ENCODE measurements around the gene GATAD2A. TPM values are rescaled to one million over a fixed set of nuclear protein-coding genes. Genes with fewer than 3 reads are reported as not detected.

The GATAD2A gene
- total and polyA plus RNA-seq, 2 donors from 2014 or later = 18.0 to 91.0 TPM

- TF ChIP-seq, protein P1, sequence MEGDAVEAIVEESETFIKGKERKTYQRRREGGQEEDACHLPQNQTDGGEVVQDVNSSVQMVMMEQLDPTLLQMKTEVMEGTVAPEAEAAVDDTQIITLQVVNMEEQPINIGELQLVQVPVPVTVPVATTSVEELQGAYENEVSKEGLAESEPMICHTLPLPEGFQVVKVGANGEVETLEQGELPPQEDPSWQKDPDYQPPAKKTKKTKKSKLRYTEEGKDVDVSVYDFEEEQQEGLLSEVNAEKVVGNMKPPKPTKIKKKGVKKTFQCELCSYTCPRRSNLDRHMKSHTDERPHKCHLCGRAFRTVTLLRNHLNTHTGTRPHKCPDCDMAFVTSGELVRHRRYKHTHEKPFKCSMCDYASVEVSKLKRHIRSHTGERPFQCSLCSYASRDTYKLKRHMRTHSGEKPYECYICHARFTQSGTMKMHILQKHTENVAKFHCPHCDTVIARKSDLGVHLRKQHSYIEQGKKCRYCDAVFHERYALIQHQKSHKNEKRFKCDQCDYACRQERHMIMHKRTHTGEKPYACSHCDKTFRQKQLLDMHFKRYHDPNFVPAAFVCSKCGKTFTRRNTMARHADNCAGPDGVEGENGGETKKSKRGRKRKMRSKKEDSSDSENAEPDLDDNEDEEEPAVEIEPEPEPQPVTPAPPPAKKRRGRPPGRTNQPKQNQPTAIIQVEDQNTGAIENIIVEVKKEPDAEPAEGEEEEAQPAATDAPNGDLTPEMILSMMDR (IDR thresholded peaks at IDR 0.05; ENCODE audit: borderline replicate concordance, extremely low read depth, insufficient read depth) = no peak
- FAIRE-seq (no peak), DNase-seq (peak in 2 of 5 donors; percentile 34 to 67)
- Histone ChIP-seq H3K9me3 (ENCODE audit: control insufficient read depth in 2 of 3, insufficient read depth in 1 of 3, low read length in 3 of 3) (no peaks in the 10 kb centered on the region), H3K4me3 (ENCODE audit: low read length in 3 of 3) (no peak overlapping the region), H3K27ac (ENCODE audit: low read depth in 2 of 2, low read length in 2 of 2) (no peak overlapping the region), H3K4me1 (ENCODE audit: control insufficient read depth in 2 of 3, insufficient read depth in 2 of 3, low read depth in 1 of 3, low read length in 3 of 3) (peaks cover 0 to 8% (median 0%) of the 10 kb centered on the region in 3 donors), H3K9ac (ENCODE audit: low read length in 3 of 3) (no peak overlapping the region), H3K36me3 (ENCODE audit: control insufficient read depth in 2 of 3, insufficient read depth in 3 of 3, low read length in 3 of 3) (no peaks in the 10 kb centered on the region), H3K27me3 (ENCODE audit: control insufficient read depth, insufficient read depth, low read length) (peaks cover 9% of the 10 kb centered on the region)
- intact Hi-C loops (cut with DNase I) = no loop called here
Measured at GRCh38 chr19:19544257-19544953, 138.9 kb downstream of the GATAD2A start.

DNA sequence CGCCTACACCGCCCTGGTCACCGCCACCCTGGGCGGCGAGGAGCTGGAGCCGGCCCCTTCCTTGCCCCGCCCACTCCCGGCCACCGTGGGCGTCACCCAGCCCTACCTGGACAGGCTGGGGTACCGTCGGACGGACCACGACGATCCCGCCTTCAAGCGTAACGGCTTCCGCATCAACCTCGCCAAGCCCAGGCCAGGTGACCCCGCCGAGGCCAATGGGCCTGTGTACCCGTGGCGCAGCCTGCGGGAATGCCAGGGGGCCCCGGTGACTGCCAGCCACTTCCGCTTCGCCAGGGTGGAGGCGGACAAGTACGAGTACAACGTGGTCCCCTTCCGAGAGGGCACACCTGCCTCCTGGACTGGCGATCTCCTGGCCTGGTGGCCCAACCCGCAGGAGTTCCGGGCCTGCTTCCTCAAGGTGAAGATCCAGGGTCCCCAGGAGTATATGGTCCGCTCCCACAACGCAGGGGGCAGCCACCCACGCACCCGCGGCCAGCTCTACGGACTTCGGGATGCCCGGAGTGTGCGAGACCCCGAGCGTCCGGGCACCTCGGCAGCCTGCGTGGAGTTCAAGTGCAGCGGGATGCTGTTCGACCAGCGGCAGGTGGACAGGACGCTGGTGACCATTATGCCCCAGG lies 139.6 kb downstream of the GATAD2A start:
- no peaks in the 10 kb centered on the region for H3K9me3 ChIP-seq (ENCODE audit: control insufficient read depth in 2 of 3, insufficient read depth in 1 of 3, low read length in 3 of 3)
- TF ChIP-seq, protein P1 (IDR thresholded peaks at IDR 0.05; ENCODE audit: borderline replicate concordance, extremely low read depth, insufficient read depth) = no peak
- H3K9ac ChIP-seq (ENCODE audit: low read length in 3 of 3) = no peak overlapping the region
- H3K27me3 ChIP-seq (ENCODE audit: control insufficient read depth, insufficient read depth, low read length) = peaks cover 7% of the 10 kb centered on the region
- H3K36me3 ChIP-seq (ENCODE audit: control insufficient read depth in 2 of 3, insufficient read depth in 3 of 3, low read length in 3 of 3) = no peaks in the 10 kb centered on the region
- peak in 2 of 5 donors; percentile 54 to 72 for DNase-seq
- H3K4me3 ChIP-seq (ENCODE audit: low read length in 3 of 3) = no peak overlapping the region
- intact Hi-C loops (cut with DNase I) = no loop called here
- peaks cover 0 to 8% (median 0%) of the 10 kb centered on the region in 3 donors for H3K4me1 ChIP-seq (ENCODE audit: control insufficient read depth in 2 of 3, insufficient read depth in 2 of 3, low read depth in 1 of 3, low read length in 3 of 3)
- no peak for FAIRE-seq
- H3K27ac ChIP-seq (ENCODE audit: low read depth in 2 of 2, low read length in 2 of 2) = no peak overlapping the region

DNA sequence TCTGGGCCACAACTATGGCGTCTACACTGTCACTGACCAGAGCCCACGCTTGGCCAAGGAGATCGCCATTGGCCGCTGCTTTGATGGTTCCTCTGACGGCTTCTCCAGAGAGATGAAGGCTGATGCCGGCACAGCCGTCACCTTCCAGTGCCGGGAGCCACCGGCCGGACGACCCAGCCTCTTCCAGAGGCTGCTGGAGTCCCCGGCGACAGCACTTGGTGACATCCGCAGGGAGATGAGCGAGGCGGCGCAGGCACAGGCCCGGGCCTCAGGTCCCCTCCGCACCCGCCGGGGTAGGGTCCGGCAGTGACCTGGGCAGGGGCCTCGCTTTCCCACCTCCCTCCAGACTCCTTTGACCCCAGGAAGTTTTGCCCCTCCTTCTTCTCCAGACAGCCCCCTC lies 140.2 kb downstream of the GATAD2A start:
- no peak for FAIRE-seq
- TF ChIP-seq, protein P1 (IDR thresholded peaks at IDR 0.05; ENCODE audit: borderline replicate concordance, extremely low read depth, insufficient read depth) = no peak
- Histone ChIP-seq H3K36me3 (ENCODE audit: control insufficient read depth in 2 of 3, insufficient read depth in 3 of 3, low read length in 3 of 3) (no peaks in the 10 kb centered on the region), H3K27ac (ENCODE audit: low read depth in 2 of 2, low read length in 2 of 2) (no peak overlapping the region), H3K27me3 (ENCODE audit: control insufficient read depth, insufficient read depth, low read length) (peaks cover 5% of the 10 kb centered on the region), H3K9ac (ENCODE audit: low read length in 3 of 3) (no peak overlapping the region), H3K4me3 (ENCODE audit: low read length in 3 of 3) (no peak overlapping the region), H3K9me3 (ENCODE audit: control insufficient read depth in 2 of 3, insufficient read depth in 1 of 3, low read length in 3 of 3) (no peaks in the 10 kb centered on the region), H3K4me1 (ENCODE audit: control insufficient read depth in 2 of 3, insufficient read depth in 2 of 3, low read depth in 1 of 3, low read length in 3 of 3) (peaks cover 0 to 6% (median 0%) of the 10 kb centered on the region in 3 donors)
- intact Hi-C loops (cut with DNase I) = no loop called here
- no peak for DNase-seq

All from kidney (tissue), 14 donors.